BLaER1 (cell line): ENCODE results near the gene SKA2.

ENCODE experiments used
- H3K27ac ChIP-seq: shearing (Covaris generic); formaldehyde crosslinking; 2 replicates; pipeline ENCODE4 v1.8.1; 2022
- H3K27me3 ChIP-seq: shearing (Covaris generic); formaldehyde crosslinking; 2 replicates; pipeline ENCODE4 v1.8.1; 2022
- H3K36me3 ChIP-seq: shearing (Covaris generic); formaldehyde crosslinking; 2 replicates; pipeline ENCODE4 v1.8.1; 2022
- H3K4me1 ChIP-seq: shearing (Covaris generic); formaldehyde crosslinking; 2 replicates; pipeline ENCODE4 v1.8.1; 2022
- H3K4me2 ChIP-seq: shearing (Covaris generic); formaldehyde crosslinking; 2 replicates; pipeline ENCODE4 v1.8.1; 2022
- H3K4me3 ChIP-seq: shearing (Covaris generic); formaldehyde crosslinking; 2 replicates; pipeline ENCODE4 v1.8.1; 2022
- H3K9ac ChIP-seq: shearing (Covaris generic); formaldehyde crosslinking; 2 replicates; pipeline ENCODE4 v1.8.1; 2022
- H3K9me3 ChIP-seq: shearing (Covaris generic); formaldehyde crosslinking; 2 replicates; pipeline ENCODE4 v1.8.1; 2022
- H4K20me1 ChIP-seq: shearing (Covaris generic); formaldehyde crosslinking; 2 replicates; pipeline ENCODE4 v1.8.1; 2022
- Cebpa-rat ChIP-seq: shearing (Covaris generic); IDR thresholded peaks from 2 replicates; pipeline ENCODE4 v1.8.1; 2022

SKA2 gene

GRCh38 chr17:59074494-59074893 lies 80.5 kb downstream of the SKA2 start:
- no peak overlapping the region for H3K4me3 ChIP-seq
- H3K4me2 ChIP-seq: no peak overlapping the region
- no peak overlapping the region for H3K9ac ChIP-seq
- no peak overlapping the region for H3K27ac ChIP-seq
- no peak for TF ChIP-seq Cebpa-rat
- no peaks in the 10 kb centered on the region for H3K9me3 ChIP-seq
- H4K20me1 ChIP-seq: no peaks in the 10 kb centered on the region
- no peaks in the 10 kb centered on the region for H3K27me3 ChIP-seq
- peaks cover 80% of the 10 kb centered on the region for H3K36me3 ChIP-seq
- H3K4me1 ChIP-seq: no peaks in the 10 kb centered on the region

GRCh38 chr17:59073972-59074371 lies 81.0 kb downstream of the SKA2 start:
- Histone ChIP-seq H3K9me3 (no peaks in the 10 kb centered on the region), H3K9ac (no peak overlapping the region), H3K27ac (no peak overlapping the region), H3K4me1 (no peaks in the 10 kb centered on the region), H3K4me3 (no peak overlapping the region), H3K36me3 (peaks cover 80% of the 10 kb centered on the region), H4K20me1 (no peaks in the 10 kb centered on the region), H3K4me2 (no peak overlapping the region), H3K27me3 (no peaks in the 10 kb centered on the region)
- TF ChIP-seq Cebpa-rat: no peak

GRCh38 chr17:59069856-59070255 lies 85.1 kb downstream of the SKA2 start:
- no peak overlapping the region for H3K9ac ChIP-seq
- no peaks in the 10 kb centered on the region for H3K27me3 ChIP-seq
- H3K4me2 ChIP-seq: no peak overlapping the region
- no peaks in the 10 kb centered on the region for H4K20me1 ChIP-seq
- H3K27ac ChIP-seq: no peak overlapping the region
- H3K9me3 ChIP-seq: no peaks in the 10 kb centered on the region
- H3K4me1 ChIP-seq: no peaks in the 10 kb centered on the region
- no peak overlapping the region for H3K4me3 ChIP-seq
- peaks cover 71% of the 10 kb centered on the region for H3K36me3 ChIP-seq
- no peak for TF ChIP-seq Cebpa-rat

- Histone ChIP-seq H3K27me3 (no peaks in the 10 kb centered on the region), H3K4me3 (no peak overlapping the region), H4K20me1 (no peaks in the 10 kb centered on the region), H3K36me3 (peaks cover 72% of the 10 kb centered on the region), H3K9ac (no peak overlapping the region), H3K27ac (no peak overlapping the region), H3K4me1 (no peaks in the 10 kb centered on the region), H3K9me3 (no peaks in the 10 kb centered on the region), H3K4me2 (no peak overlapping the region)
- TF ChIP-seq Cebpa-rat: no peak
Measured at GRCh38 chr17:59067756-59068155, 87.2 kb downstream of the SKA2 start.

GRCh38 chr17:59067340-59067739 lies 87.6 kb downstream of the SKA2 start:
- H3K27me3 ChIP-seq: no peaks in the 10 kb centered on the region
- no peaks in the 10 kb centered on the region for H4K20me1 ChIP-seq
- no peak overlapping the region for H3K4me3 ChIP-seq
- H3K4me2 ChIP-seq: no peak overlapping the region
- no peaks in the 10 kb centered on the region for H3K4me1 ChIP-seq
- no peak for TF ChIP-seq Cebpa-rat
- H3K9ac ChIP-seq: no peak overlapping the region
- peaks cover 69% of the 10 kb centered on the region for H3K36me3 ChIP-seq
- no peaks in the 10 kb centered on the region for H3K9me3 ChIP-seq
- no peak overlapping the region for H3K27ac ChIP-seq

- Histone ChIP-seq H3K4me1 (no peaks in the 10 kb centered on the region), H3K9me3 (0 out of 2 replicates have a peak, but pooled peaks cover 2% of the 10 kb centered on the region), H4K20me1 (no peaks in the 10 kb centered on the region), H3K36me3 (peaks cover 45% of the 10 kb centered on the region), H3K27me3 (no peaks in the 10 kb centered on the region), H3K4me3 (no peak overlapping the region), H3K27ac (no peak overlapping the region), H3K9ac (no peak overlapping the region), H3K4me2 (no peak overlapping the region)
- TF ChIP-seq Cebpa-rat: no peak
Measured at GRCh38 chr17:59062509-59062908, 92.5 kb downstream of the SKA2 start.
